Measurements from ENCODE around the gene PAX7. TPM values are rescaled to one million over a fixed set of nuclear protein-coding genes. Genes with fewer than 3 reads are reported as not detected.
"Not testable (repeated sequence)": the region's sequence is repeated elsewhere in the genome, so short reads cannot be mapped to it uniquely, and the experiment has no call there.

The PAX7 gene
- polyA plus RNA-seq, 1 of the 3 experiments (the other 2 are of a cell fraction): not detected

GRCh38 chr1:18693256-18694098, 62.8 kb downstream of the PAX7 start:
- H3K27me3 ChIP-seq (ENCODE audit: insufficient read depth): no peaks in the 10 kb centered on the region
- CTCF ChIA-PET: interaction anchor here (0.8 to 2.4 kb wide), 4 partner anchors 11 to 182 kb away, joined by 3 to 12 read pairs (median 6); no protein-coding TSS in a partner anchor
- H2AFZ ChIP-seq (ENCODE audit: low read depth): no peak overlapping the region
- no peaks in the 10 kb centered on the region for H3F3A ChIP-seq (replicated peaks; ENCODE audit: insufficient read depth)
- no peaks in the 10 kb centered on the region for H3K36me3 ChIP-seq (replicated peaks in 1 of 2; ENCODE audit: control insufficient read depth in 1 of 2, insufficient read depth in 2 of 2, low read length in 1 of 2)
- H3K4me2 ChIP-seq: no peak overlapping the region
- POLR2A ChIA-PET: no interaction called here
- WGBS (ENCODE audit: low lambda C conversion rate): 50% methylated on average over 20 of the region's 25 CpGs
- H3K9ac ChIP-seq: no peak overlapping the region
- no peaks in the 10 kb centered on the region for H3K9me3 ChIP-seq
- no peaks in the 10 kb centered on the region; a peak in 1 of 4 replicates for H3K4me1 ChIP-seq (ENCODE audit: control insufficient read depth in 1 of 2, insufficient read depth in 2 of 2, low read depth in 1 of 2, low read length in 1 of 2)
- no peak for DNase-seq
- H3K79me2 ChIP-seq (ENCODE audit: insufficient read depth): no peaks in the 10 kb centered on the region
- H3K9me2 ChIP-seq: no peaks in the 10 kb centered on the region
- H3K27ac ChIP-seq (ENCODE audit: low read depth in 2 of 2, low read length in 1 of 2): no peak overlapping the region
- H4K20me1 ChIP-seq (ENCODE audit: insufficient read depth): no peaks in the 10 kb centered on the region
- TF ChIP-seq FOXM1 (IDR thresholded peaks at IDR 0.05; ENCODE audit: low read depth) (no peak), NRF1 (IDR thresholded peaks at IDR 0.05; ENCODE audit: low read depth, low read length) (no peak), TCF12 (IDR thresholded peaks at IDR 0.05) (no peak)
- TF ChIP-seq, protein P1, sequence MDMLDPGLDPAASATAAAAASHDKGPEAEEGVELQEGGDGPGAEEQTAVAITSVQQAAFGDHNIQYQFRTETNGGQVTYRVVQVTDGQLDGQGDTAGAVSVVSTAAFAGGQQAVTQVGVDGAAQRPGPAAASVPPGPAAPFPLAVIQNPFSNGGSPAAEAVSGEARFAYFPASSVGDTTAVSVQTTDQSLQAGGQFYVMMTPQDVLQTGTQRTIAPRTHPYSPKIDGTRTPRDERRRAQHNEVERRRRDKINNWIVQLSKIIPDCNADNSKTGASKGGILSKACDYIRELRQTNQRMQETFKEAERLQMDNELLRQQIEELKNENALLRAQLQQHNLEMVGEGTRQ (IDR thresholded peaks at IDR 0.05; ENCODE audit: borderline replicate concordance, low read depth, low read length): no peak
- no peak overlapping the region for H3K4me3 ChIP-seq (ENCODE audit: low read depth in 2 of 2, low read length in 1 of 2)

- H3K27ac ChIP-seq (ENCODE audit: low read depth in 2 of 2, low read length in 1 of 2); H3K9me2 ChIP-seq; H3K4me2 ChIP-seq; H4K20me1 ChIP-seq (ENCODE audit: insufficient read depth); H3K27me3 ChIP-seq (ENCODE audit: insufficient read depth); H3K9me3 ChIP-seq; H2AFZ ChIP-seq (ENCODE audit: low read depth); DNase-seq; H3K79me2 ChIP-seq (ENCODE audit: insufficient read depth); H3F3A ChIP-seq (replicated peaks; ENCODE audit: insufficient read depth); H3K4me1 ChIP-seq (ENCODE audit: control insufficient read depth in 1 of 2, insufficient read depth in 2 of 2, low read depth in 1 of 2, low read length in 1 of 2); H3K9ac ChIP-seq; POLR2A ChIA-PET; H3K4me3 ChIP-seq (ENCODE audit: low read depth in 2 of 2, low read length in 1 of 2); H3K36me3 ChIP-seq (replicated peaks in 1 of 2; ENCODE audit: control insufficient read depth in 1 of 2, insufficient read depth in 2 of 2, low read length in 1 of 2): not testable (repeated sequence)
- 63% methylated on average over 7 of the region's 7 CpGs for WGBS (ENCODE audit: low lambda C conversion rate)
- CTCF ChIA-PET: interaction anchor here (0.6 to 2.4 kb wide), 7 partner anchors 12 to 181 kb away, joined by 3 to 12 read pairs (median 4); no protein-coding TSS in a partner anchor
Measured at GRCh38 chr1:18694289-18694688, 63.6 kb downstream of the PAX7 start.

GRCh38 chr1:18697541-18697940, 66.9 kb downstream of the PAX7 start:
- ChIA-PET CTCF (interaction anchor here (0.7 to 1.1 kb wide), 2 partner anchors 124 to 464 kb away, joined by 3 read pairs; no protein-coding TSS in a partner anchor), POLR2A (no interaction called here)
- DNase-seq: no peak
- Histone ChIP-seq H3F3A (replicated peaks; ENCODE audit: insufficient read depth) (no peaks in the 10 kb centered on the region), H4K20me1 (ENCODE audit: insufficient read depth) (no peaks in the 10 kb centered on the region), H3K27ac (ENCODE audit: low read depth in 2 of 2, low read length in 1 of 2) (no peak overlapping the region), H3K4me3 (ENCODE audit: low read depth in 2 of 2, low read length in 1 of 2) (no peak overlapping the region), H3K79me2 (ENCODE audit: insufficient read depth) (no peaks in the 10 kb centered on the region), H3K9ac (no peak overlapping the region), H3K36me3 (replicated peaks in 1 of 2; ENCODE audit: control insufficient read depth in 1 of 2, insufficient read depth in 2 of 2, low read length in 1 of 2) (no peaks in the 10 kb centered on the region), H3K4me2 (no peak overlapping the region), H3K9me3 (no peaks in the 10 kb centered on the region), H2AFZ (ENCODE audit: low read depth) (no peak overlapping the region), H3K27me3 (ENCODE audit: insufficient read depth) (no peaks in the 10 kb centered on the region), H3K4me1 (ENCODE audit: control insufficient read depth in 1 of 2, insufficient read depth in 2 of 2, low read depth in 1 of 2, low read length in 1 of 2) (no peaks in the 10 kb centered on the region), H3K9me2 (no peaks in the 10 kb centered on the region)
- 4% methylated on average over 1 of the region's 1 CpG for WGBS (ENCODE audit: low lambda C conversion rate)
- TF ChIP-seq, protein P2, sequence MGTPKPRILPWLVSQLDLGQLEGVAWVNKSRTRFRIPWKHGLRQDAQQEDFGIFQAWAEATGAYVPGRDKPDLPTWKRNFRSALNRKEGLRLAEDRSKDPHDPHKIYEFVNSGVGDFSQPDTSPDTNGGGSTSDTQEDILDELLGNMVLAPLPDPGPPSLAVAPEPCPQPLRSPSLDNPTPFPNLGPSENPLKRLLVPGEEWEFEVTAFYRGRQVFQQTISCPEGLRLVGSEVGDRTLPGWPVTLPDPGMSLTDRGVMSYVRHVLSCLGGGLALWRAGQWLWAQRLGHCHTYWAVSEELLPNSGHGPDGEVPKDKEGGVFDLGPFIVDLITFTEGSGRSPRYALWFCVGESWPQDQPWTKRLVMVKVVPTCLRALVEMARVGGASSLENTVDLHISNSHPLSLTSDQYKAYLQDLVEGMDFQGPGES (IDR thresholded peaks at IDR 0.05; ENCODE audit: low read depth, low read length): no peak
- TF ChIP-seq NRF1 (IDR thresholded peaks at IDR 0.05; ENCODE audit: low read depth, low read length): no peak
- TF ChIP-seq YY1 (IDR thresholded peaks at IDR 0.05; ENCODE audit: low read depth): no peak
- TF ChIP-seq, protein P3, sequence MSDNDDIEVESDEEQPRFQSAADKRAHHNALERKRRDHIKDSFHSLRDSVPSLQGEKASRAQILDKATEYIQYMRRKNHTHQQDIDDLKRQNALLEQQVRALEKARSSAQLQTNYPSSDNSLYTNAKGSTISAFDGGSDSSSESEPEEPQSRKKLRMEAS (IDR thresholded peaks at IDR 0.05; ENCODE audit: low read depth): no peak
- no peak for TF ChIP-seq MEF2A (IDR thresholded peaks at IDR 0.05; ENCODE audit: borderline replicate concordance, low read depth)
- TF ChIP-seq JUND (IDR thresholded peaks at IDR 0.05): no peak
- no peak for TF ChIP-seq TCF12 (IDR thresholded peaks at IDR 0.05)
- no peak for TF ChIP-seq GABPA (IDR thresholded peaks at IDR 0.05; ENCODE audit: low read depth)
- TF ChIP-seq REST (IDR thresholded peaks at IDR 0.05; ENCODE audit: low read depth, low read length): no peak
- TF ChIP-seq, protein P1 (IDR thresholded peaks at IDR 0.05; ENCODE audit: borderline replicate concordance, low read depth, low read length): no peak
- TF ChIP-seq RCOR1 (IDR thresholded peaks at IDR 0.05; ENCODE audit: low read length): no peak
- no peak for TF ChIP-seq GATA2 (CRISPR knock-in tag; IDR thresholded peaks at IDR 0.05)
- no peak for TF ChIP-seq RXRA (IDR thresholded peaks at IDR 0.05; ENCODE audit: borderline replicate concordance, low read depth)

Data from SK-N-SH (cell line).